Tibial nerve (tissue), 3 donors: ENCODE data around the gene ETV7.

ENCODE experiments used
- CTCF ChIP-seq, 5 experiments: fragments of 200-600 bp in 3 of 5; fragments of 450-650 bp in 2 of 5; sonication (generic) in 3 of 5; IDR thresholded peaks; one replicate each; pipeline ENCODE4 v1.5.1; 2016 to 2019; ENCODE audit warnings: antibody characterized with exemption in 5 of 5, mild to moderate bottlenecking in 3 of 5, moderate library complexity in 2 of 5
- POLR2A ChIP-seq, 2 donors: fragments of 450-650 bp; IDR thresholded peaks; one replicate each; pipeline ENCODE4 v1.6.1; 2017; ENCODE audit warnings: antibody characterized with exemption in 2 of 2, mild to moderate bottlenecking in 2 of 2, moderate library complexity in 2 of 2

GRCh38 chr6:36373368-36374019, 14.0 kb downstream of the ETV7 start:
- no peak for TF ChIP-seq CTCF (IDR thresholded peaks at IDR 0.05)
- no peak for TF ChIP-seq POLR2A (IDR thresholded peaks at IDR 0.05)
